SK-N-SH (cell line): ENCODE results near the gene MED29. TPM values are rescaled to one million over a fixed set of nuclear protein-coding genes. Genes with fewer than 3 reads are reported as not detected.
A peak's percentile ranks its signal among the peaks of the same experiment; 100 is the strongest.

Experiments
- CTCF ChIA-PET: fragments of 300-600, 350-600 bp; formaldehyde crosslinking; extraction: SDS; loops from one replicate; lab custom pipeline; 2021; lab: Yijun Ruan, JAX
- POLR2A ChIA-PET: fragments of 350-600 bp; sonication (Branson Sonifier 250); formaldehyde crosslinking; extraction: SDS; loops from one replicate; lab custom pipeline; 2020; ENCODE audit warnings: antibody characterized with exemption, inconsistent platforms; lab: Yijun Ruan, JAX
- DNase-seq: peaks from one replicate; pipeline ENCODE4 v3.0.0; 2012
- H2AFZ ChIP-seq: fragments of 200-600 bp; sonication (generic); 2 replicates; pipeline ENCODE4 v1.8.1; 2016; ENCODE audit warnings: antibody characterized with exemption, mild to moderate bottlenecking, low read depth
- H3F3A ChIP-seq: fragments of 200-600 bp; sonication (generic); replicated peaks from 2 replicates; pipeline ENCODE3; 2016; ENCODE audit warnings: antibody characterized with exemption, mild to moderate bottlenecking; ENCODE audit not compliant: insufficient read depth
- H3K27ac ChIP-seq, 2 experiments: fragments of 200-500 bp in 1 of 2; fragments of 200-600 bp in 1 of 2; sonication (Bioruptor generic) in 1 of 2; sonication (generic), shearing (Covaris generic) in 1 of 2; 2 replicates each; pipeline versions ENCODE4 v1.5.1 to v1.6.1; 2014 to 2016; ENCODE audit warnings: low read depth in 2 of 2, inconsistent platforms in 1 of 2, low read length in 1 of 2, mild to moderate bottlenecking in 1 of 2, mixed read lengths in 1 of 2
- H3K27me3 ChIP-seq: fragments of 200-600 bp; sonication (generic), shearing (Covaris generic); 2 replicates; pipeline ENCODE4 v1.6.1; 2016; ENCODE audit warnings: mixed run types; ENCODE audit not compliant: insufficient read depth
- H3K36me3 ChIP-seq, 2 experiments: fragments of 200-500 bp in 1 of 2; fragments of 200-600 bp in 1 of 2; sonication (Bioruptor generic) in 1 of 2; sonication (generic) in 1 of 2; replicated peaks in 1 of 2; 2 replicates each; pipeline versions ENCODE3 to v1.5.1; 2014 to 2016; ENCODE audit warnings: low read length in 1 of 2, mild to moderate bottlenecking in 1 of 2; ENCODE audit not compliant: insufficient read depth in 2 of 2, control insufficient read depth in 1 of 2
- H3K4me1 ChIP-seq, 2 experiments: fragments of 200-500 bp in 1 of 2; fragments of 200-600 bp in 1 of 2; sonication (Bioruptor generic) in 1 of 2; sonication (generic), shearing (Covaris generic) in 1 of 2; 2 replicates each; pipeline versions ENCODE4 v1.5.1 to v1.6.1; 2014 to 2016; ENCODE audit warnings: low read depth in 1 of 2, low read length in 1 of 2, mixed run types in 1 of 2; ENCODE audit not compliant: insufficient read depth in 2 of 2, control insufficient read depth in 1 of 2
- H3K4me2 ChIP-seq: fragments of 200-600 bp; sonication (generic), shearing (Covaris generic); 2 replicates; pipeline ENCODE4 v1.6.1; 2017; ENCODE audit warnings: mixed run types
- H3K4me3 ChIP-seq, 2 experiments: fragments of 200-500 bp in 1 of 2; fragments of 200-600 bp in 1 of 2; sonication (Bioruptor generic) in 1 of 2; sonication (generic), shearing (Covaris generic) in 1 of 2; 2 replicates each; pipeline versions ENCODE4 v1.5.1 to v1.8.1; 2014 to 2016; ENCODE audit warnings: low read depth in 2 of 2, inconsistent platforms in 1 of 2, low read length in 1 of 2, mild to moderate bottlenecking in 1 of 2, mixed read lengths in 1 of 2, moderate library complexity in 1 of 2
- H3K79me2 ChIP-seq: fragments of 200-600 bp; sonication (generic); 2 replicates; pipeline ENCODE4 v1.8.1; 2017; ENCODE audit warnings: mild to moderate bottlenecking; ENCODE audit not compliant: insufficient read depth
- H3K9ac ChIP-seq: fragments of 200-600 bp; sonication (generic); 2 replicates; pipeline ENCODE4 v1.6.1; 2017; ENCODE audit warnings: mixed run types
- H3K9me2 ChIP-seq: fragments of 200-600 bp; sonication (generic); 2 replicates; pipeline ENCODE4 v1.6.1; 2017; ENCODE audit warnings: mixed run types
- H3K9me3 ChIP-seq: fragments of 200-600 bp; sonication (generic); 2 replicates; pipeline ENCODE4 v1.6.1; 2017; ENCODE audit warnings: mixed run types, mild to moderate bottlenecking, moderate library complexity
- H4K20me1 ChIP-seq: fragments of 200-600 bp; sonication (generic); 2 replicates; pipeline ENCODE4 v1.6.1; 2017; ENCODE audit warnings: mild to moderate bottlenecking, mixed run types; ENCODE audit not compliant: insufficient read depth
- EP300 ChIP-seq, 2 experiments: IDR thresholded peaks; 2 replicates each; pipeline versions ENCODE4 v1.4.0 to v1.6.1; 2012; ENCODE audit warnings: borderline replicate concordance in 1 of 2, low read depth in 1 of 2, low read length in 1 of 2
- FOXM1 ChIP-seq: IDR thresholded peaks from 2 replicates; pipeline ENCODE4 v1.4.0; 2012; ENCODE audit warnings: low read depth, mild to moderate bottlenecking
- GATA2 ChIP-seq: sonication (generic); formaldehyde crosslinking; IDR thresholded peaks from 2 replicates; pipeline ENCODE4 v1.5.0; 2020; ENCODE audit warnings: mild to moderate bottlenecking, missing genetic modification reagents
- MXI1 ChIP-seq: IDR thresholded peaks from 2 replicates; pipeline ENCODE4 v1.6.1; 2012; ENCODE audit warnings: mild to moderate bottlenecking, low read depth, low read length, improper control_type of control experiment
- POLR2AphosphoS5 ChIP-seq: IDR thresholded peaks from 2 replicates; pipeline ENCODE4 v1.6.1; 2012; ENCODE audit warnings: low read depth, low read length
- RCOR1 ChIP-seq: fragments of 150-350 bp; IDR thresholded peaks from 2 replicates; pipeline ENCODE4 v1.6.1; 2017; ENCODE audit warnings: antibody characterized with exemption, low read length
- SIN3A ChIP-seq: IDR thresholded peaks from 2 replicates; pipeline ENCODE4 v1.6.1; 2012; ENCODE audit warnings: low read depth, mild to moderate bottlenecking, low read length, moderate library complexity, borderline replicate concordance
- SMC3 ChIP-seq: IDR thresholded peaks from 2 replicates; pipeline ENCODE4 v1.6.1; 2012; ENCODE audit warnings: low read depth, low read length, improper control_type of control experiment
- TAF1 ChIP-seq: IDR thresholded peaks from 2 replicates; pipeline ENCODE4 v1.6.1; 2012; ENCODE audit warnings: low read depth, mild to moderate bottlenecking, low read length, moderate library complexity, borderline replicate concordance
- TEAD4 ChIP-seq: IDR thresholded peaks from 2 replicates; pipeline ENCODE4 v1.4.0; 2012; ENCODE audit warnings: mild to moderate bottlenecking, borderline replicate concordance; ENCODE audit not compliant: insufficient read depth
- YY1 ChIP-seq: IDR thresholded peaks from 2 replicates; pipeline ENCODE4 v1.4.0; 2012; ENCODE audit warnings: low read depth, mild to moderate bottlenecking
- WGBS: methylation state at CpG from one replicate; pipeline ENCODE4 v1.1.6; 2017; ENCODE audit warnings: low lambda C conversion rate; 5-methylcytosine and 5-hydroxymethylcytosine counted together
- polyA plus RNA-seq, 3 experiments: library from polyadenylated mRNA; depleted of rRNA; stranded (reverse); fragments of >200 nt; gene quantifications; 2 replicates each; pipeline ENCODE4 v1.2.3, GENCODE V29; 2012
- TF ChIP-seq, protein P1 (sequence below): fragments of 200-600 bp; sonication (generic); IDR thresholded peaks from 2 replicates; pipeline ENCODE4 v1.6.1; 2017; ENCODE audit warnings: antibody characterized with exemption, mild to moderate bottlenecking, moderate library complexity
- TF ChIP-seq, protein P2 (sequence below): fragments of 150-350 bp; IDR thresholded peaks from 2 replicates; pipeline ENCODE4 v1.6.1; 2016; ENCODE audit warnings: mild to moderate bottlenecking, low read depth, low read length

The MED29 gene
- polyA plus RNA-seq, 1 of the 3 experiments (the other 2 are of a cell fraction), result 32.0 TPM

DNA sequence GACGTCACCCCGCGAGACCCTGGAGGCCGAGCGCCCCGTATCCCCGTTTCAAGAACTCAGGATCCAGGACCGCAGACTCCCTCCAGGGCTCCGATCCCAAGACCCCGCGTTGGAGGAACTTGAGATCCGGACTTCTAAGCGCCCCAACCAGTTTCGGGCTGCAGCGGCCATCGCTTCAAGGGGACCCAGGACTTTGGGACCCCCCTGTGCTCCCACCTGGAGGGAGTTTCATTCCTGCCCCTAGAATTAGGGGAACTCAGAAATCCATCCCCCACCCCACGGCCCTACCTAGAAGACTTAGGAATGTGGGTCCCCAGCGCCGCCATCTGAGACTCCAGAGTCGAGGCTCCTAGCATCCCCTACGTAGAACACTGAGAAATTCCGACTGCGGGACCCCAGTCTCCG lies 21.7 kb downstream of the MED29 start:
- peaks cover 29 to 40% of the 10 kb centered on the region in 2 experiments; a peak in 3 of 4 replicates for H3K4me1 ChIP-seq
- H3F3A ChIP-seq, result peaks cover 33% of the 10 kb centered on the region
- H3K36me3 ChIP-seq, result peaks cover 5% of the 10 kb centered on the region in 2 experiments
- DNase-seq, result no peak
- ChIA-PET POLR2A (interaction anchor here (1.8 to 2.2 kb wide), 2 partner anchors 23 kb away, joined by 14 to 28 read pairs; partner anchors contain the start of gene RPS16), CTCF (interaction anchor here (0.6 to 5.1 kb wide), 12 partner anchors 11 to 940 kb away, joined by 3 to 106 read pairs (median 7); partner anchors contain the start of genes EID2B, MED29, PAF1 and RPS16)
- peak overlapping the region; percentile 99 for H3K4me2 ChIP-seq
- H3K9me3 ChIP-seq, result no peaks in the 10 kb centered on the region
- H2AFZ ChIP-seq, result peak overlapping the region; percentile 74
- no peaks in the 10 kb centered on the region for H3K9me2 ChIP-seq
- H3K4me3 ChIP-seq, result peak overlapping the region; percentile 92 to 96
- TF ChIP-seq FOXM1 (no peak), SMC3 (0 out of 2 replicates have a peak, but pooled peaks have one; percentile 19), TAF1 (0 out of 2 replicates have a peak, but pooled peaks have one; percentile 2)
- TF ChIP-seq, protein P1, sequence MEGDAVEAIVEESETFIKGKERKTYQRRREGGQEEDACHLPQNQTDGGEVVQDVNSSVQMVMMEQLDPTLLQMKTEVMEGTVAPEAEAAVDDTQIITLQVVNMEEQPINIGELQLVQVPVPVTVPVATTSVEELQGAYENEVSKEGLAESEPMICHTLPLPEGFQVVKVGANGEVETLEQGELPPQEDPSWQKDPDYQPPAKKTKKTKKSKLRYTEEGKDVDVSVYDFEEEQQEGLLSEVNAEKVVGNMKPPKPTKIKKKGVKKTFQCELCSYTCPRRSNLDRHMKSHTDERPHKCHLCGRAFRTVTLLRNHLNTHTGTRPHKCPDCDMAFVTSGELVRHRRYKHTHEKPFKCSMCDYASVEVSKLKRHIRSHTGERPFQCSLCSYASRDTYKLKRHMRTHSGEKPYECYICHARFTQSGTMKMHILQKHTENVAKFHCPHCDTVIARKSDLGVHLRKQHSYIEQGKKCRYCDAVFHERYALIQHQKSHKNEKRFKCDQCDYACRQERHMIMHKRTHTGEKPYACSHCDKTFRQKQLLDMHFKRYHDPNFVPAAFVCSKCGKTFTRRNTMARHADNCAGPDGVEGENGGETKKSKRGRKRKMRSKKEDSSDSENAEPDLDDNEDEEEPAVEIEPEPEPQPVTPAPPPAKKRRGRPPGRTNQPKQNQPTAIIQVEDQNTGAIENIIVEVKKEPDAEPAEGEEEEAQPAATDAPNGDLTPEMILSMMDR, result peak; percentile 10; the same call in 1 of the 2 replicates
- H3K27me3 ChIP-seq, result no peaks in the 10 kb centered on the region
- WGBS, result 0% methylated on average over 21 of the region's 24 CpGs
- peaks cover 21% of the 10 kb centered on the region for H4K20me1 ChIP-seq
- H3K27ac ChIP-seq, result peak overlapping the region; percentile 94 to 96
- peaks cover 63% of the 10 kb centered on the region for H3K79me2 ChIP-seq
- H3K9ac ChIP-seq, result peak overlapping the region; percentile 97

DNA sequence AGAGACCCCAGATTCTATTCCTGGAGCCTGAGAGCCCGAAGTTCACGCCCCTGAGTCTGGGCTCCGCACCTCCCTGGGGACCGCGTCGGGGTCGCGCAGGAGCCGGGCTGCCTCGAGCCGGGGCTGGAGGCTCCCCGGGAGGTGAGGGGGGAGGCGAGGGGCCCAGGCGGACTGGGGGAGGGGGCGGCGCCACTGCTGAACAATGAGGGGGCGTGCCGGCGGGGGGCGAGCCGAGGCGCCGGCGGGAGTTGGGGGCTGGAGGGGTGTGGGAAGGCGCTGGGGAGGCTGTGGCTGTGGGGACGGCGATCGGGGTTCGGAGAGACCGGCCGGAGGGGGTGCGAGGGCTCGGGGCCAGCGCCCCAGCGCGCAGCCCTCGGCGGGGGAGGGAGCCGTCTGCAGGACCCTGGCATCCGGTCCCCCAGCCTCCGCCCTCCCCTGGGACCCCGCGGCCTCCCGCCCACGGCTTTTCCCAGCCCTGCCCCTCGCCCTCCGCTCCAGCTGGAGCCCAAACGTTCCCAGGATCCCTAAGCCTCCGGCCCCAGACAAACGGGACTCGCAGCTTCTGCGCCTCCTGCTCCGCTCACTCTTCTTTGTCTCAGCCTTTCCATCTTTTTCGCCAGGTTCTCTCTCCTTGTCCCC lies 22.2 kb downstream of the MED29 start:
- peaks cover under 1 to 5% of the 10 kb centered on the region in 2 experiments for H3K36me3 ChIP-seq
- H4K20me1 ChIP-seq, result peaks cover 16% of the 10 kb centered on the region
- WGBS, result 2% methylated on average over 27 of the region's 54 CpGs
- DNase-seq, result peak; percentile 88
- H3K9me2 ChIP-seq, result no peaks in the 10 kb centered on the region
- peak overlapping the region; percentile 99 for H3K4me2 ChIP-seq
- peak overlapping the region; percentile 74 for H2AFZ ChIP-seq
- POLR2A ChIA-PET, result interaction anchor here (0.8 to 2.2 kb wide), 6 partner anchors 13 to 22 kb away, joined by 3 to 28 read pairs (median 4); partner anchors contain the start of genes MED29, PAF1 and RPS16
- no peak for TF ChIP-seq TEAD4
- 0 out of 2 replicates have a peak, but pooled peaks have one; percentile 31 for TF ChIP-seq POLR2AphosphoS5
- TF ChIP-seq FOXM1, result no peak
- TF ChIP-seq EP300 (IDR thresholded peaks at IDR 0.05; ENCODE audit: borderline replicate concordance in 1 of 2, low read depth in 1 of 2, low read length in 1 of 2), result no peak
- no peak for TF ChIP-seq YY1
- TF ChIP-seq GATA2, result no peak
- no peak for TF ChIP-seq SMC3
- TF ChIP-seq RCOR1, result no peak
- peak; percentile 75; the same call in 1 of the 2 replicates for TF ChIP-seq SIN3A
- no peak for TF ChIP-seq MXI1
- TF ChIP-seq, protein P2, sequence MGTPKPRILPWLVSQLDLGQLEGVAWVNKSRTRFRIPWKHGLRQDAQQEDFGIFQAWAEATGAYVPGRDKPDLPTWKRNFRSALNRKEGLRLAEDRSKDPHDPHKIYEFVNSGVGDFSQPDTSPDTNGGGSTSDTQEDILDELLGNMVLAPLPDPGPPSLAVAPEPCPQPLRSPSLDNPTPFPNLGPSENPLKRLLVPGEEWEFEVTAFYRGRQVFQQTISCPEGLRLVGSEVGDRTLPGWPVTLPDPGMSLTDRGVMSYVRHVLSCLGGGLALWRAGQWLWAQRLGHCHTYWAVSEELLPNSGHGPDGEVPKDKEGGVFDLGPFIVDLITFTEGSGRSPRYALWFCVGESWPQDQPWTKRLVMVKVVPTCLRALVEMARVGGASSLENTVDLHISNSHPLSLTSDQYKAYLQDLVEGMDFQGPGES, result no peak
- TF ChIP-seq, protein P1, result no peak
- H3K4me3 ChIP-seq, result peak overlapping the region; percentile 92 to 96
- peaks cover 33% of the 10 kb centered on the region for H3F3A ChIP-seq
- H3K4me1 ChIP-seq, result peaks cover 24 to 38% of the 10 kb centered on the region in 2 experiments; a peak in 3 of 4 replicates
- H3K9me3 ChIP-seq, result no peaks in the 10 kb centered on the region
- peak overlapping the region; percentile 94 to 96 for H3K27ac ChIP-seq
- H3K27me3 ChIP-seq, result no peaks in the 10 kb centered on the region
- CTCF ChIA-PET, result interaction anchor here (1.1 to 5.1 kb wide), 10 partner anchors 11 to 127 kb away, joined by 3 to 53 read pairs (median 5); partner anchors contain the start of genes EID2, EID2B, MED29 and PAF1
- H3K9ac ChIP-seq, result peak overlapping the region; percentile 97
- H3K79me2 ChIP-seq, result peaks cover 60% of the 10 kb centered on the region
